DMS 273 treated with DMSO at 0.1 percent for 48 hours (cell line): ENCODE measurements around the gene SLC13A4.
"Not testable (repeated sequence)": the region's sequence is repeated elsewhere in the genome, so short reads cannot be mapped to it uniquely, and the experiment has no call there.

Experiments used
- DNase-seq: peaks from one replicate; lab custom pipeline; 2025; lab: John Stamatoyannopoulos, UW

The SLC13A4 gene

GRCh38 chr7:135697276-135698049 is 30.5 kb downstream of the SLC13A4 start:
- no peak for DNase-seq

DNA sequence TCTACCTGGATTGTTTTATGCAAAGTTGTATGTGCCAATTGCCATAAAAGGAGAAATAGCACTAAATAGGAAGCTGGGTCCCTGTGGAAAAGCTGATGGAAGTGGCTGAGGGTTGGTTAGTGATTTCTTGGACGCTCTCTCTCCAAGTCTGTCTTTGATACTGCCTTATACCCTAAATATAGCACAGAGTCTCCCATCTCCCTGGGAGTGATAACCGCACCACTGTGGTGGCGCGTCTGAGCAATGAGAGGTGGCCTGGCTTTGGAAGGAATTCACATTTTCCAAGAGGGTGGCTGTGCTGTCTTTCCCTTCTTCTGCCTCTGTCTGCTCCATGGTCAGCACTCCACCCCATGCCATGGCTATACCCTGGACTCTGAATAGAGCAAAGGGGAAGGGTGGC is 34.4 kb downstream of the SLC13A4 start:
- no peak for DNase-seq

DNA sequence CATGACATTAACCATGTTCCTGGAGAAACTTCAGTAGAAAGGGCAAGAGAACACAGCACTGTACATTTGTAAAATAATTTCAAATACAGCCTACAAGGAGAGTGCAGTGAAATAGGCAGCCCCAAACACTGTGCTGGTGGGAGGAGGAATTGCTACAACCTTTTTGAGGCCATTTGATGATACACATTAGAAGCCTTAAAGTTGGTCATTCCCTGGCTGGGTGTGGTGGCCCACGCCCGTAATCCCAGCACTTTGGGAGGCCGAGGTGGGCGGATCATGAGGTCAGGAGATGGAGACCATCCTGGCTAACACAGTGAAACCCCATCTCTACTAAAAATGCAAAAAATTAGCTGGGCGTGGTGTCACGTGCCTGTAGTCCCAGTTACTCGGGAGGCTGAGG is 35.4 kb downstream of the SLC13A4 start:
- not testable (repeated sequence) for DNase-seq

DNA sequence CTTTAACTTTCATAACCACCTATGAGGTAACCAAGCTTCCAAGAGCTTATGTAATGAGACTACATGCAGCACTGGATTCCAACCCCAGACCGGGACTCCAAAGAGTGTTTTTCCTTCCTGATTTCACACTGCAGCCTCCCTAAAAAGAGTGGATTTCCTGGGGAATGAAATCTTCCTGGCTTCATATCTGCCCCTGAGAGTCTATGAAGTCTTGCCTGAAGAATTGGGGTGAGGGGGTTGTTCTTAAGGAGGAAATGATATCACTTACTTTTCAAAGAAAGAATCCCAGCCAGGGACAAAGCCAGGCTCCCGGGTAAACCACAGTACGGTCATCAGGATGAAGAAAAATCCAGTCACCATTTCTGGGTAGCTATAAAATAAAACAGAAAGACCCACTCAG is 35.9 kb downstream of the SLC13A4 start:
- DNase-seq: no peak

DNA sequence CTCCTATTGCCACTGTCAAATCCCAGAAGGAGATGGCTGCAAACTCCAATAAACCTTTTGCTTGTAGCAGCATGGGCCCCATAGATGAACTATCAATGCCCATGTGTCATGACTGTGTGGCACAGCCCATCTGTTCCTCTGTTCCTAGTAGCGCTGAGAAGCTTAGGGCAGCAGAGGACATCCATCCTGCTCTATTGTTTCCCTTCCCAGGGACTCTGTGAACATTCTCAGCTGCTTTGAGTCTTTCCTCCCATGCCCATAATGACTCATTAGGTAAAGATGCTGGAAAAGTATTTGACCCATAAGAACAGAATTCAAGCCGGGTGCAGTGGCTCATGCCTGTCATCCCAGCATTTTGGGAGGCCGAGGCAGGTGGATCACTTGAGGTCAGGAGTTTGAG is 37.4 kb downstream of the SLC13A4 start:
- DNase-seq: no peak

- no peak for DNase-seq
Observed at GRCh38 chr7:135687466-135687865, 40.5 kb downstream of the SLC13A4 start.

- DNase-seq: no peak
Observed at GRCh38 chr7:135685306-135686084, 42.5 kb downstream of the SLC13A4 start.

- no peak for DNase-seq
Observed at GRCh38 chr7:135684699-135685098, 43.3 kb downstream of the SLC13A4 start.

DNA sequence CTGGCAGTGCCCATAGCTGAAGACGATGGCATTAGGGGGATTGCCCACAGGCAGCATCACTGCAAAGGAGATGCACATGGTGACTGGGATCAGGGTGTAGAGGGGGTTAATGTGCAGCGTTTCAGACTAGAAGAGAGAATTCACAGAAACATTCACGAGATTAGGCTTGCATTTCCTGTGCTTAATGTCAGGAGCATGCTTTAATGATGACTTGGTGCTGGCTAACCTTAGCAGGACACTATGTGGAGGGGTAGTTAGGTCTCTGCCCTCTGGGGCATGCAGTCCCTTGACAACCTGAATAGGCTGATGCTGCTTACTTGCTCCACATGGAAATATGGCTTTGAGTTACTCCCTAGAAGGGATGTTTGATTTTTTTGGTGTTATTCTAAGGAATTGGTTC is 43.9 kb downstream of the SLC13A4 start:
- no peak for DNase-seq

GRCh38 chr7:135683609-135684008 is 44.4 kb downstream of the SLC13A4 start:
- DNase-seq: no peak

- peak; percentile 6 for DNase-seq
Observed at GRCh38 chr7:135682191-135682590, 45.8 kb downstream of the SLC13A4 start.

DNA sequence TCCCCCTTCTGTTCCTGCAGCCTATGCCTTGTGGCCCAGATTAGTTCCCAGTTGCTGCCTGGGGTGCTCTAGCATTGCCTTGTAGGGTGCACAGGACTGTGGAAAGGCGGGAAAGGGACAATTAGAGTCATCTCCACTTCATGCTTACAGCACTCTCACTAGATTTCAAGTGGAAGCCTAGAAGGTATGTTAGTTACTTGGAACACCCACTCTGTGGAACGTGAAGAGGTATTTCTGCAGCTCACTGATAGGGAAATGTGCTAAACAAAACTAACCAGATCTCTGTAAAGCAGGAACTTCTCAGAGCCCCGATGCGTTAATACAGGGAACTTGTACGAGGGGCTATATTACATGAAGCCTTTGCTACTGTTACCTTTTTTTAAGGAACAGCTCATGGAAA is 46.2 kb downstream of the SLC13A4 start:
- DNase-seq: no peak

- peak; percentile 3 for DNase-seq
Observed at GRCh38 chr7:135678612-135679575, 49.1 kb downstream of the SLC13A4 start.

DNA sequence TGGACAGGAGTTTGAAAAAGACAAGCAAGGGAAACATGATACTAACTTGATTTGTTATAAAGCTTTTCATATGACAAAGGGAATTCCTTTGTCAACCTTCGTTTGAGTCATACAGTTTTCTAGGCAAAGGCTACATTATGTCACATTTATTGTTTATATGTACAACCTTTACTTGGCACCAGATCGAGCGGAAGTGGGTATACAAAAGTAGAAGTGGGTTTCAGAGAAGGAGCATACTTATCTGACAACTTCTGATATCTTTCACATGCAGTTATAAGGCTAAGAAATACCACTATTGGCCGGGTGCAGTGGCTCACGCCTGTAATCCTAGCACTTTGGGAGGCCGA is 54.7 kb downstream of the SLC13A4 start:
- no peak for DNase-seq

GRCh38 chr7:135672560-135673359 is 55.2 kb downstream of the SLC13A4 start:
- peak; percentile 14 for DNase-seq

DNA sequence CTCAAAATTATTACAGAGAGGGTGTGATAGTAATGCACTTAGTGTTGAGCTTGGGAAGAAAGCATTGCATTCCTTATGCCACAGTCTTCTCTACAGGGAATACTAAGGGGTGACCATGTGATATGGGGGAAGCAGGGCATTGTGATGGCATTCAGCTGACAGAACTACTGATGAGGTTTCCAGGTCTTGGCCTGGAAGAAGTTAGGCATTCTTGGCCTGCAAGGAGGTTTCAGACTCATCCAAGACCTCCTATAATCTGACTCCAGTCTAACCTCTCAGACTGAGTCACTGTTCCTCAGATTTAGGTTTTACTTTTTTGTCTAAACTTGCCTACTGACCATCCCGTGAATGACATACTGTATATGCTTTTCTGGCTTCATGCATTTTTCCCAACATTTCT is 57.8 kb downstream of the SLC13A4 start:
- DNase-seq: no peak

- no peak for DNase-seq
Observed at GRCh38 chr7:135669774-135670173, 58.2 kb downstream of the SLC13A4 start.

DNA sequence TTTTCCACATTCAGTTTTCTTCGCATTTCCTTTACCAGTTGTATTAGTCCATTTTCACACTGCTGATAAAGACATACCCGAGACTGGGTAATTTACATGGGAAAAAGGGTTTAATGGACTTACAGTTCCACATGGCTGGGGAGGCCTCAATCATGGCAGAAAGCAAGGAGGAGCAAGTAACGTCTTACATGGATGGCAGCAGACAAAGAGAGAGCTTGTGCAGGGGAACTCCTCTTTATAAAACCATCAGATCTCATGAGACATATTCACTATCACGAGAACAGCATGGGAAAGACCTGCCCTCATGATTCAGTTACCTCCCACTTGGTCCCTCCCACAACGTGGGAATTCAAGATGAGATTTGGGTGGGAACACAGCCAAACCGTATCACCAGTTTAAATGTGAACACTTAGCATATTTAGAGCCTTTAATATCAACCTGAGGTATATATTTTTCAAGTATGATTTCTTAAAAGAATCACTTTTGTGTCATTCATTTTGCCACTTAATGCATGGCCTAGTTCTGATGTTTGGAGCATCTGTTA is 59.1 kb downstream of the SLC13A4 start:
- DNase-seq: not testable (repeated sequence)

DNA sequence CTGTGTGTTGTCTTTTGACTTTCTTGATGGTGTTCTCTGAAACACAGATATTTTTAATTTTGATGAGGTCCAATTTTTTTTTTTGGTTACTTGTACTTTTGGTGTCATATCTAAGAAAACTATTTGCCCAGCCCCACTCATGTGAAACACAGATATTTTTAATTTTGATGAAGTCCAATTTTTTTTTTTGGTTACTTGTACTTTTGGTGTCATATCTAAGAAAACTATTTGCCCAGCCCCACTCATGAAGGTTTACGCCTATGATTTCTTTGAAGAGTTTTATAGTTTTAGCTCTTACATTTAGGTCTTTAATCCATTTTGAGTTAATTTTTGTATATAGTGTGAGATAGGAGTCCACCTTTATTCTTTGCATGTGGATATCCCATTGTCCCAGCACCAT is 60.4 kb downstream of the SLC13A4 start:
- DNase-seq: not testable (repeated sequence)

DNA sequence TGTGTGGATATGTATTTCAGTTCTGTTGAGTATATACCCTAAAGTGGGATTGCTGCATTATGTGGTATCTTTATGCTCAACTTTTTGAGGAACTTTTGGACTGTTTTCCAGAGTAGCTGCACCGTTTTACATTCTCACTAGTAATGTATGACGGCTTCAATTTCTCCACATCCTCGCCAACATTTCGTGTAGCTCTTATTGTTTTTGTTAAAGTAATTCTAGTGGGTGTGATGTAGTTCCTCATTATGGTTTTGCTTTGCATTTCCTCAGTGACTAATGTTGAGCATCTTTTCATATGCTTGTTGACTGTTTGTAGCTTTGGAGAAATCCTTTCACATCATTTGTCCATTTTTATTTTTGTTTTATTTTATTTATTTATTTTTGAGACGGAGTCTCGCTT is 61.1 kb downstream of the SLC13A4 start:
- DNase-seq: no peak

GRCh38 chr7:135666156-135666555 is 61.8 kb downstream of the SLC13A4 start:
- DNase-seq: no peak
